AG08395 (cell line): ENCODE measurements around the gene RBMS1.

Experiments used
- DNase-seq: peaks from one replicate; pipeline ENCODE4 v3.0.0; 2012; ENCODE audit warnings: mixed read lengths, low spot score

Gene RBMS1

DNA sequence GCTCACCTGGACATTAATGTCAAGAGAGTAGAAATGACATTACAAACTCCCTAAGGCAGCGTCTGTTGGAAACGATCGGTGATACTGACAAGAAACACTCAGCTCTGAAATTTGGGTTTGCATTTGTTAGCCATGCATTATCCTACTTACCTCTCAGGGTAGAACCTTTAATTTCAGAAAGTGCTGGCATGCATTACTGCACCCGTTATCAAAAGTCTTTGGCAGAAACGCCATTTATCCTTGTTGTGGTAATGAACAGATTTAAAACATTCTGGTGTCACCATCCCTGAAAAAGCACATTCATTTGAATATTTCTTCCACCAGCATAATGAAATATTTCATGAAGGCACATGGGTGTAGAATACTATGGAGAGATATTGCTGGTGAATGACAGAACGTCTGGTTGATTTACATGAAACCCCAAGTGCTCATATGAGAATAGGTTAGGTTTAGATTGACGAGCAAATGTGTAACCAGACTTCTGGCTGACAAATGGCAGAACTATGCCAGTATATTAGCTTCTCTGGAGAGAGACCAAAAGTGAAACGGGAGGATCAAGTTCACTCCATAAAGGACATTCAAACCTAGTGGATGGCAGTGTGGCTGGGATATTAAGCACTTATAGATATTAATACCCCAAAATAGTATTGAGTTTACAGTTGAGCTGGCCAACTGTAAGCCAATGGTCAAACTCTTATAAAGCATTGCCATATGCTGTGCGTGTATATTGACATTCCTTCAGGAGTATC, 240.0 kb downstream of the RBMS1 start:
- peak; percentile 38 for DNase-seq

DNA sequence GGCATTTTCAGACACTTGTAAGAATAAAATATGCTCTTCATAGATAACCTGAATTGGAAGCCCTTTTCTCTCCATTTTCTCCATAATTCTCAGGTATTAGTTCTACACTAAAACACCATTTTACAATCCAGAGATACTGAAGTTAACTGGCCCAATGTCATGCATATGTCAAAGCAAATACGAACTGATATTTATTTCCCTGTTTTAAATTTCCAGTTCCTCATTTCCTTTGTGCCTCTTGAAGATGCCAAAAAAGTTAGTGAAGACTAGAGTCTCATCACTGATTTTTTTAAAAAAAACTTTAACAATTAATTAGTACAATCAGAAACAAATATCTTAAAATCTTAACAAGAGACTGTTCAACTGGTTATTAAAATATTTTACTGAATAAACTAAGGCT, 240.7 kb downstream of the RBMS1 start:
- DNase-seq = no peak

DNA sequence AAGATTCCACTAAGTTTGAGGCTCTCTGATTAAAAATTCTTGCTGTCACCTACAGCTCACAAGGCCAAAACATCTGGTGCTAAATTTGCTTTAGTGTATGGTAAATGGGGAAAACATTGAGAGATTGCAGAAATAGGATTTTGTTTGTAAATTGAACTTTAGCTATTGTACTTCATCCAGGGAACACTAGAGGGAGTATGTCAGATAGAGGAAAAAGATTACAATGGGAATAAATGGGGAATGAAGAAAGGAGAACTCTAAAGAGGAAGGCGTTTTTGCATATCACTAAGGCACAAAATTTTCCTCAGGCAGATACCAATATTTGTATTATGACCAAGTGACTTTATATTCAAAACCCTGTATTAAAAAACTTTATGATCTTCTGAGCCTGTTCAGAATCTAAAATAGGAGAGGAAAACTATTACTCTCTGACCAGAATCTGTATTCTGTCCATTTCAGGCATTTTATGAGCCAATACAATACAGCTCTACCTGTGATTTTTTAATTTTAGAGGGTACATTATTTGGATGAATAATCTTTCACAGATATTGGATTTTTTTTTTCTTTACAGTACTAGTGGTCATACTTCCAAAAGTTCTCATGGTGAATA, 241.2 kb downstream of the RBMS1 start:
- DNase-seq = peak; percentile 62

DNA sequence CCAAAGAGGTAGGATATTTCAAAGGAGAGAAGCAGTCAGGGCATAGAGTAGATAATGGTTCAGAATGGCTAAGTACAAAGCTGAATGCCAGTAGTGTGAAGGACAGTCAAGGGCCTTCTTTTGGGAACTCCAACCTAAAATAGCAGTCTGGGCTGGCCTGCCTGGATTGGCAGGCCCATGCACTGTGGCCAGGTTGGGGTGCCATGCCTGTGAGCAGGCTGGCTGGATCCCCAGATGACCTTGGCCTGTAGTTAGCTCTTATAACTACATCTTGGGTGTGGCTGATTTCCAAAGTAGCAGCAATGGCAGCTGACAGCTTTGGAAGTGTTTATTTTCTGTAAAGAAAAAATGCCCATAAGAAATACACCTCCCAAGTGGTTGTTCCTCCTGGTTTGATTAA, 242.0 kb downstream of the RBMS1 start:
- no peak for DNase-seq

DNA sequence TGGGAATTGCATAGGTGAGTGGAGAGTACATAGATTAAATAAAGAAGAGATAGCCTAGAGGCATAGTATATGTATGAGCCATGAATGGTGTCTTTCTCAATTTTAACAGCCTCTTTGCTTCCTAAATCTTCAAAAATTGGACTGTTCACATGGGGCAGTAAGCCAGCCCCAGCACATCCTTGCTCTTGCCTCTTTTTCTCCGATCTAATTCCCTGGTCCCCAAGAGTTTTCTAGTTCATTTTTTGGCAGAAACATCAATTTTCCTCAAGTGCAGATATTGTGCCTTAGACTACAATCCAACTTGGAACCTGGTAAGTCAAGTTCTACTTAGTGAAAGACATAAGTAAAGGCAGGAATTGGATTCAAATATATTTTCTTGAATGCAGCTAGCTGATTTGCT, 243.7 kb downstream of the RBMS1 start:
- DNase-seq = no peak

DNA sequence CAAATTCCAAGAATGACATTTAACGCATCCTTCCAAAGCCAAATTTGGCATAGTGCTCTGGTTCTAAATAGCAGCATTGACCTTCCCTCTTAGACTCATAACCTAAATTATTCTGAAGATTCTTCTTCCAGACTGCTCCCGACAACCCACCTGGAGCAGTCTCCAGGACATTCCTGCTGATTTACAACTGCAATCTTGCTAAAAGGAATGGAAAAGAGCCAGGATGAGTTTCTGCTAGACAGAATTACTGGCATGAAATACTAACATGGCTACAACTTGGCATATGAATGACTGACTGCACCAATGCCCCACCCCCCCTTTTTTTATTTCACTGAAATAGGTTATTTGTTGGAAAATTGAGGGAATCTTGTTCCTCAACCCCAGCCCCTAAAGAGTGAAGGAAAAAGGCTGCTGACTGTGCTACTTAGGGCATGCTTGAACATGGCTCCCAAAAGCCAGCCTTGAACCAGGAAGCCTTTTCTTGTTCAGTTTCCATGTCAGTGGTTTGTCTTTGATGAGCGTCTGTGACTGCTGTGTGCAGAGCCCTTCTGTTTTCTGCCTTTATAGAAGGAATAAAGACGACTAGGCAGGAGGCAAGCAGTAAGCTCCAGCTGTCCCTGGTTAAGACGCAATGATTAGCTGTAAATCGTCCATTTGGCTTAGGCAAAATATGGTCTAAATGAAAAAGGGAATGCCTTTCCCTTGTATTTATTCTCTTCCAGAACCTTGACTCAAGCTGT, 246.1 kb downstream of the RBMS1 start:
- DNase-seq = no peak

DNA sequence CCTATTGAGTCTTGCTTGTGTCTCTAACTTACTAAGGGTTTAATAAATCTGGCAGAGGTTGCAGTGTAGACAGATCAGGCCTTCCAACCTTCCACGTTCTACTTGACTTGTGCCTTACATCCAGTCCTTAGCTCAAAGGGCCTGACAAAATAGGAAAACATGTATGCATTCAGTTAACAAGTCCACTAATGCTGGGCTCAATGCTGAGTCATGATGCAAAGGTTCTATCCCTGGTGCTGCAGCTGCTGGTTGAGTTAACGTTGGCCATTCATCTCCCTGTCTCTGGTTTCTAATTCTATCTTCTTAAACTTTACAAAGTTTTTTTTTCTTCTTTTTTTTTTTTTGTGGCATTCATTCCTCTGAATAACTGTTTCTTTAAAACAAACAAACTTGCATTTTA, 247.3 kb downstream of the RBMS1 start:
- DNase-seq = no peak

DNA sequence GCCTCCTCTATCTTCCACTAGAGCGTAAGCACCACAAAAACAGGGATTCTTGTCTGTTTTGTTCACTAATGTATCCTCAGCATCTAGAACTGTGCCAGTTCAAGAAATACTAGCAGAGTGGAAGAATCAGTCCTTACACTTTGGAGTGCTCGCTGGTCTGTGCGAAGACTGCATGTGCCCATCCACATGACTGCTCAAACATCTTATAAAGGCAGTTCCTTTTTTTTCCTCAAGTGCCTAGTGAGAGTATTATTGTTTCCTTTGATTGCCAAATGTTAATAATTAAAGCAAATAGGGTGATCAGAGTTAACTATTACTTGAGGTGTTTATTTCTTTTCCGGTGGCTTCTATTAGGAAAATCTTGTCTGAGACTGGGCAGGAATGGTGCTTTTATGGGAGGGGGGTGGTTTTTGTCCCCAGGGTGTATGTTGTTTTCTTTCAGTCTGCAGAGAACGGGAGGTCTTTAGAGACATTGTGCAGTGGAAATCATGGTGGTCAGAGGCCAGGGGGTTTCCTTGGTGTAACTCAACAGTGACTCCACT, 247.9 kb downstream of the RBMS1 start:
- no peak for DNase-seq

DNA sequence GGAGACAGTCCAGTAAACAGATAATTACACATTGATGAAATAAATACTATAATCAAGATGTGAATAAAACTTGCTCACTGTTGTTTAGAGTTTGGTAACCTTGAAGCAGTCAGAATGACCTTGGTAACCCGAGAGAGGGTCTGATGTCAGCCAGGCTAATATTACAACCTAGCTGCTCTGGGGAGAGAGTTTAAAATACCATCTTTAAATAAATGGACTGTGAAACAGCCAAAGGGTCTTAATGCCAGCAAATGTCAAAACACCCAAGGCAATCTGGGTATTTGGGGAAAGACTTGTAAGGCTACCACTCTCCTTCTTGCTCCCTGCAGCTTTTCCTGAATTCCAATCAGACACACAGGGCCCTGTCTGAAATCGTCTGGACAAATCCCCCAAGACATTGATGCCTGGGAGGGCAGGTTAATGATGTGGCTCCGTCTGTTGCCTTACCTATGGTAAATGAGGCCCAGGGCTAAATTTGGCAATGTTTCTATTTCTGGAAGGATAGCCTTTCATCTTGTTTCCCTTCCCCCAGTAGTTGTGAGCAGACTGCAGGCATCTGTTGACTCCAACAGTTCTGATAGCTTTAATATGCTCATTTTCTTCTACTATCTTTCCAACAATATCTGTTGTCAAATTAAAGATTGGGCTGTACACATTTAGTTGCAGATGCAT, 250.6 kb downstream of the RBMS1 start:
- DNase-seq = no peak

DNA sequence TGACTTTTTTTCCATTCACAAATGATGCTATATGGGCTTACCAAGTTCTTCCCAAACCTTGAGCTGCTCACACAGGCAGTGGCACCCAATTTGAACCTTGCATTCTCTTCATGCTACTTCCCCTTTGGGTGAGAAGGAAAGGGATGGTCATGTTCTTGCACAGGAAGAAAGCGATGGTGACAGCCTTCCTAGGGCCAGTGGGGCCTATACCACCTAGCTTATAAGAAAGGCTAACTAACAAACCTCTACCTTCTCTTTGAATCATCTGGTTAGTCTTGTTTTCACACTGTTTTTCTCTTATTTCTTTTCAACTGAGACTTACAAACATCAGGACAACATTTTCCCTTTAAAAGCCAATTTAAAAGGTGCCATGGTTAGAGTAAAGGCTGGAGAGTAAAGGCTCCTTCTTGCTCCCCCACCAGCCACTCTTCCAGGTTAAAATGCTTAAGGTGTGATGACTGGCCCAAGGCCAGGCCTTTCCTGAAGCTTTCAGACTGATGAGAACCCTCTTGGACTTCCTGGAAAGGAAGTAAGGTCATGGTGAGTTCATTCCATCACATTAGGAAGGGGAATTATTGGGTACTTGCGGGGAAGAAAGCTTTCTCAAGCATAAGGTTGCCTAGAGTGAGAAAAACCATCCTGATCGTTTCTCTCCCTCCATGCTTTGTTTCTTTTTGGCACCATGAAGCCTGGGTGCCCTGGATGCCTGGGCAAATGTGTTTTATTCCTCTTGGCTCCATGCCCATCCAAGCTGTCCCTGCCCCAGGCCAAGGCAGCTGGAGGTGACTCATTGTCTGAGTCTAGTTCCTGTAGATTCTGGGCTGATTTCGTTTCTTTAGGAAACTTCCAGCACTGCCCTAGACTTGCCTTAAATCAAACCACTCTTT, 252.1 kb downstream of the RBMS1 start:
- DNase-seq = peak; percentile 84

DNA sequence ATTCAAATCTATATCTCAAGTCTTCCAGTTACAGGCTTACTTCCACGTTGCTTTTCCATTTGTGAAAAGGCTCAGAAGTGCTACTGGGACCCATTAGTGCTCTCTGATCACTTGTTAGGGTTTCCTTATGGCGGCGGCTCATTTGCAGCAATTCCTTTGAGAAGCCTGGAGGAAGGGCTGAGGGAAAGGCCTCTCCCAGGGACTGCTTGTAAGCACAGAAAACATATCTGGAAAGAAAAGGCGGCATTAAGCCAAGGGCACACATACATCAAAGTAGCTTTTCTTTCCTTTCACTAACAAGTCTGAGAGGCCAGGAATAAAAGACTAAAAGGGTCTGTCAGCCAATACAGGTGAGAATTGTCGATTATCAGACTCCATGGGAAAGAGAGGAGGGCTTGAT, 254.2 kb downstream of the RBMS1 start:
- DNase-seq = no peak

DNA sequence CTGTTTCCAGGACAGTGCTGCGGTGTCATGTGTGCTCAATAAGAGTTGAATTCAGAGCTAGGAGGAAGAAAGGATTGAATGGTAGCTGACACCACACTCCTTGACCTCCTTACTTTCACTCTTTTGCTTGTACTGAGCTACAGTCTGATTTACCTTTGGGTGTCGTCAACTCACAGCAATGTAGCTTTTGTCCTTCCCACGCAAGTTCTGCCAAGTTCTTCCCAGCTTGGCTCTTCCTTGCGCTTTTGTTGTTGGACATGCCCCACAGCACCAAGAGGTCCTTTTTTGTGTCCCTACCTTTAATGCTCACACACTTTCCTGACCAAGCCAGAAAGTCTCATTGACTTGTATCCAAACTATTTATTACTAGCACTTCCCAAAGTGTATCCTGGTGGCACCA, 255.2 kb downstream of the RBMS1 start:
- DNase-seq = no peak

DNA sequence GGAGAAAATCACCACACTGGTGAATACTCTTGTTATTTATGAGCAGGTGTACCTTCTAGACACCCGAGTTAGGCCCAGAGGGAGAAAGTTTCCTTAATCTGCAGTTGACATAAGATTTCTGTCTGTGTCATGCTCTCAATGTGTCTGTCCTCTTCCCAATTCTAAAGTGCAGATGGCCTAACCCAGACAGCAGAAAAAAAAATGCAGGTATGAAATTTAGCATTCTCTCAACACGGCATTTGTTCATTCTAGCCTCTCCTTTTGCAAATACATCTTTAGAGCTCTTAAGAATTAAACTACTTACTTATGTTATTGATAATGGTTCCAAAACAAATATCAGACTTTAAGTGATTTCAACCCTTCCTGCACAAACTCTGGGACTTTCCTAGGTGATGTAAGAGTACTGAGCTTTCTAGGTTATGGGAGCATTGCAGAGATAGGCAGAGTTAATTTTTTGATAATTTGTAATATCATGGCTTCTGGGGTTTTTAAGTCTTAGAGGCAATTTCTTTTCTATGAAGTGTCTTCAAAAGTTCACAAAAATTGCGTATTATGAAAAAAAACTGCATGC, 260.6 kb downstream of the RBMS1 start:
- no peak for DNase-seq

DNA sequence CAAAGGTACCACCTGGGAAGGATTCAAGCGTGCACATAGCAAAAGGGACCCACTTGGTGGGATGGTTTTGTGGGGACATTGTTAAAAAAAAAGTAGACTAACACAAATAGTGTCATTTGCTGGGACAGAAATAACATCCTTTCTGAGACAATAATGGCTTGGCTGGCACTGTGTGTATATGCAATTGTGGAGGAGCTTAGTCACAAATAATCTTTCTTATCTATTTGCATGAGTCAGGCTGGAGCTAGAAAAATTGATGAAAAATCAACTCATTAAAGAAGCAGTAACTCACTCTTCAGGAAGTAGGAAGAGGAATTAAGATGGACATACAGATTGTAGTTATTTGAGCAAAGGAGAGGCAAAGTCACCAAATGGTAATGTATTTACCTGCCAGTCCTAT, 264.0 kb downstream of the RBMS1 start:
- no peak for DNase-seq

DNA sequence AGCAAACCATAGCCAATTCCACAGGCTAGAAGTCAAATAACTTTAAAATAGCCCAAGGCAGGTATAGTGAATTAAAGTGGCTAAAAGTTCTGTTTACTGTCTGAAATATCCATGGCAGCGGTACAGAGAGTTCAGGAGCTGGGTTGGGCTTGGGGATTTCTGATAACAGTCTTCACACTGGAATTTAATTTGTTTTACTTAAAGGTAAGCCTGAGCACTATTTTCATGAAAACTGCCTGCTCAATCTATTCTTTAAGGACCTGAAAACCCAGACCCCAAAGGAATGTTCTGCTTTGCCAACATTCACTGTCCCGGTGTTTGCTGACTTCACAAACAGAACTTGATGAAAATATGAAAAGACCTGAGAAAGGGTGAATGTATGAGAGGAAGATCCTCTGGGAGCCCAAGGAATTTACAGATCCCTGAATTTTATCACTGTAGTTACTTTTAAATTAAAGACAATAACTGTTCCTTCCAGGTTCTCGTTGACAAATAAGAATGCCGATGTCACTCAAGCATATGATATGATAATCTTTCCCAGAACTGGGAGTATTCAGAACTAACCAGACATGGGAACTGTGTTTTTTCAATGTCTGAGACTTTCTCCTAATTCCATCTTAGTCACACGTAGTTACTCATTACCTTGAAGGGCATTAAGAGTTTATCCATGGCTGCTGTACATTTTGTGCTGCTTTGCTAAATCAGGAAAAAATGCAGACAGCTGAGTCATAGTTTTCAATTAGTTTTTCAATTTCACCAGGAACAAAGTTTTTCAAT, 265.3 kb downstream of the RBMS1 start:
- DNase-seq = peak; percentile 51

DNA sequence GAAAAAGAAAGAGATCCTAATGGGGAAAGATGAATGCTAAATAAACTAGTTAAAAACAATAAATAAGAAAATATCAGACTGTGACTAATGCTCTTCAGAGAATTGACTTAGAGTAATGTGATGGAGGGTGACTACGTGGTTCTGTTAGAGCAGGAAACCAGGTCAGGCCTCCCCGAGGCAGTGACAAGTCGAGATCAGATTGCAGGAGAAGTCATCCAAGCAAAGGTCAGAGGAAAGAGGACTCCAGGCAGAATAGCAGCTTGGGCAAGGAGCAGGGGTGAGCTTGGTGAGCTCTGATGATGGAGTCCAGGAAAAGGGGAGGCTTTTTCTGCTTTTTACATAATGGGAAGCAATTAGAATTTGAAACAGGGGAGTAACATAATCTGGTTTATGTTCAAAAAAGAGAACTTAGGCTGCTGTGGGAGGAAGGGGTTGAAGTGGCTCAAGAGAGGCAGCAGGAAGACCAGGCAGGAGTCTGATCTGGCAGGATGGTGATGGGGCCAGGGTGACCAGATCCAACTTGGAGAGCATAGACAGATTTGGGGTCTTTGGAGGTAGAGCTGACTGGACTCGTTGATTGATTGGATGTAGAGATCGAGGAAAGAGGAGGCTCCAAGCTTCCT, 266.2 kb downstream of the RBMS1 start:
- DNase-seq = peak; percentile 18

DNA sequence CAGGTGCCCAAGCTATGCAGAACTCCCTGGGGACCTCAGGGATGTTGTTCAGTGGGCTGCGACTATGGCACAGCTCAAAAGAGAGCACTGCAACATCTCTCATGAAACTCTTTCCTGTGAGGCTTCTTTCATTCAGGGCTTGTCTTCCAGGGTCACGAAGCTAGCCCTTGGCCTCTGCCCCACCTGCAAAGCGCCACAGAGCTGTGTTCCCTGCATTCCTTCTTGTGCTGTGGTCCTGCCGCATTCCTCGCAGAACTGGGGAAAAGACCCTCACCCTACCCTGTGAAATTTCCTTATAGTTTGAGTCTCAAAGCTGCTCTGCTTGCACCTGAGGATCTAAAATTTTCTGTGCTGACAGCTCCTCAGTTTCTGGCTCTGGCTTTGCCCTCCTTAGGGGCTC, 267.2 kb downstream of the RBMS1 start:
- no peak for DNase-seq

DNA sequence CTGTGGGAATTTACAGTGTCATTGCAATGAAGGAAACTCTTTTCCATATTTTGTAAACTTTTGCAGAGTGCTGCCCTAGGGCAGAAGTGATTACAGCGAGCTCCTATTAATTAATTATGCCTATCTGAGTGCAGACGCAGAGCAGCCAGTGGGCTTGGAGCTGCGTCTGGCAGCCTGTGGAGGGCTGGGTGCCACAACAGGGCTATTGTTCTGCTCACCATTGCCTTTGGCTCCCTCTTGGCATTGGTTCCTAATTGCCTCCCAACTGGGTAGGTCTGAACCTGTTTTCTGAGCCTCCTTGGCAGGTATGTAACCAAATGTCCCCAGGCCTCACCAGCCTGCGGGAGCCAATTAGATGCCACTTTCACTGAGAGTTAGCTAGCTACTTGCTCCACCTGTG, 267.9 kb downstream of the RBMS1 start:
- DNase-seq = no peak

DNA sequence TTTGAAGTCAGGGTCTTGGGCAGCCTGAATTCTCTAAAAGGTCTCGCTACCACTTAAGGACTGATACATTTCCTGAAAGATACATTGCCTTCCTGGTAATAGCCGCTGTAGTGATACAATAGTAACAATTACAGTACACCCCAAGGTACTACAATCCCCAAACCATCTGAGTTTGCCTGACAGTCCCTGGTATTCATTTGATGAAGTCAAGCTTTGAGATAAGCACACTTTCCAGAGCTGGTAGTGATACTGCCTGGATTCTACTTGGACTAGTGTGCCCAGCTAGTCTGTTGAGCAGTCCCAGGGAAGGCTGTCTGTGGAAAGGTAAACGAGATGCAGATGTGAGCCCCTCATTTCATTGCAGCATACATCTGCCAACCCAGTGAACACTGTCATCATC, 269.1 kb downstream of the RBMS1 start:
- no peak for DNase-seq

DNA sequence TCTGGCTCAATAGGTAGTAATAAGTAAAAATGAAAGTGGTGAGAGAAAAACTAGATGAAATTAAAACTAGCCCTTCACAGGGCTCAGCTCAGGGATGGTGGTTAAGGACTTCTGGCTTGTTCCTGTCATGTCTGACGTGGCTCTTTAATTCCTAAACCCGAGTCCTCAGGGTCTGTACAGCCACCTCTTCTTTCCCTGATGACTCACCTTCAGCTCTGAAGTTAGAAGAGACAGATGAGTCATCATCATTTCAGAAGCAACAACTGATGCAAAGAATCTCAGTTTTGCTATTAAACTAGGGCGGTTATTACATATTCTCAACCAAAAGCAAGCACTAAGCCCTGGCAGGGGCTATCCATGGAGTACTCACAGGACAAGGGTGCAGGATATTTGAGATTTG, 269.5 kb downstream of the RBMS1 start:
- DNase-seq = peak; percentile 92
